Ishikawa (cell line): Measurements from ENCODE around the gene LTBP3.

Experiments used
- CEBPB ChIP-seq: IDR thresholded peaks from 2 replicates; pipeline ENCODE4 v1.6.1; 2012
- CREB1 ChIP-seq: IDR thresholded peaks from 2 replicates; pipeline ENCODE4 v1.6.1; 2012; ENCODE audit warnings: low read depth
- EGR1 ChIP-seq: IDR thresholded peaks from 2 replicates; pipeline ENCODE4 v1.6.1; 2012
- EP300 ChIP-seq: IDR thresholded peaks from 2 replicates; pipeline ENCODE4 v1.6.1; 2012; ENCODE audit warnings: borderline replicate concordance
- FOXM1 ChIP-seq: IDR thresholded peaks from 2 replicates; pipeline ENCODE4 v1.6.1; 2012; ENCODE audit warnings: low read depth, borderline replicate concordance
- MAX ChIP-seq: IDR thresholded peaks from 2 replicates; pipeline ENCODE4 v1.6.1; 2012
- NFIC ChIP-seq: IDR thresholded peaks from 2 replicates; pipeline ENCODE4 v1.6.1; 2012
- RAD21 ChIP-seq: IDR thresholded peaks from 2 replicates; pipeline ENCODE4 v1.6.1; 2012; ENCODE audit warnings: low read depth
- REST ChIP-seq: IDR thresholded peaks from 2 replicates; pipeline ENCODE4 v1.6.1; 2012; ENCODE audit warnings: low read depth, mild to moderate bottlenecking
- TAF1 ChIP-seq: IDR thresholded peaks from 2 replicates; pipeline ENCODE4 v1.6.1; 2012; ENCODE audit warnings: low read depth, mild to moderate bottlenecking
- TCF12 ChIP-seq: IDR thresholded peaks from 2 replicates; pipeline ENCODE4 v1.6.1; 2012; ENCODE audit warnings: low read depth
- TEAD4 ChIP-seq: IDR thresholded peaks from 2 replicates; pipeline ENCODE4 v1.6.1; 2012
- USF1 ChIP-seq: IDR thresholded peaks from 2 replicates; pipeline ENCODE4 v1.6.1; 2012
- YY1 ChIP-seq: IDR thresholded peaks from 2 replicates; pipeline ENCODE4 v1.6.1; 2012; ENCODE audit warnings: low read depth
- ZBTB7A ChIP-seq: IDR thresholded peaks from 2 replicates; pipeline ENCODE4 v1.6.1; 2012; ENCODE audit warnings: low read depth

Gene LTBP3

GRCh38 chr11:65499713-65500386 lies 58.3 kb downstream of the LTBP3 start:
- no peak for TF ChIP-seq NFIC
- TF ChIP-seq RAD21, result no peak
- no peak for TF ChIP-seq TCF12
- no peak for TF ChIP-seq CEBPB
- no peak for TF ChIP-seq MAX
- no peak for TF ChIP-seq USF1
- TF ChIP-seq EGR1, result no peak
- no peak for TF ChIP-seq FOXM1
- no peak for TF ChIP-seq REST

GRCh38 chr11:65498977-65499712 lies 59.0 kb downstream of the LTBP3 start, which contains the start of gene MALAT1:
Gene MALAT1, plus strand, starts transcription at chr11:65499045.
- TF ChIP-seq ZBTB7A (no peak), USF1 (0 out of 2 replicates have a peak, but pooled peaks have one; percentile 24), TEAD4 (peak; percentile 97), TCF12 (peak; percentile 76), REST (no peak), NFIC (peak; percentile 84), CEBPB (peak; percentile 49), RAD21 (peak; percentile 24; the same call in 1 of the 2 replicates), EP300 (peak; percentile 76), YY1 (peak; percentile 66), FOXM1 (peak; percentile 65; the same call in 1 of the 2 replicates), CREB1 (peak; percentile 42; the same call in 1 of the 2 replicates), TAF1 (peak; percentile 95), MAX (peak; percentile 74; the same call in 1 of the 2 replicates), EGR1 (peak; percentile 62)

GRCh38 chr11:65498727-65498976 lies 59.5 kb downstream of the LTBP3 start:
- TF ChIP-seq EP300 (no peak), CEBPB (no peak), NFIC (no peak), RAD21 (no peak), EGR1 (no peak), MAX (no peak), CREB1 (no peak), TCF12 (no peak), REST (no peak), TAF1 (no peak), USF1 (no peak), FOXM1 (no peak), ZBTB7A (no peak), YY1 (no peak), TEAD4 (no peak)
